Measurements from ENCODE around the gene LGR6.

The LGR6 gene

DNA sequence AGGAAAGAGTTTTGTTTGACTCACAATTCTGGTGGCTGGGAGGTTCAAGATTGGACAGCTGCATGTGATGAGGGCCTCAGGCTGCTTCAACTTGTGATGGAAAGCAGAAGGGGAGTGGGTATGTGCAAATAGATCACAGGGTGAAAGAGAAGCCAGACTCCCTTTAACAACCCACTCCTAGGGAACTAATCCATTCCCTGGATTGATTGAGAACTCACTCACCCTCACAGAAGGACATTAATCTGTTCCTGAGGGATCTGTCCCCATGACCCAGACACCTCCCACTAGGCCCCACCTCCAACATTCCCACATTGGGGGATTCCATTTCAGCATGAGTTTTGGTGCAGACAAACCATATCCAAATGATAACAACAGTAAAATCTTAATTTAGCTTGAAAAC lies 122.6 kb downstream of the LGR6 start:
- Histone ChIP-seq H3K4me1 (ENCODE audit: low read length) (no peaks in the 10 kb centered on the region), H2AFZ (ENCODE audit: low read length) (no peak overlapping the region), H3K36me3 (replicated peaks; ENCODE audit: insufficient read depth, low read length) (no peaks in the 10 kb centered on the region), H3K27ac (ENCODE audit: low read length) (no peak overlapping the region), H3K4me3 (ENCODE audit: low read length) (no peak overlapping the region), H3K9me3 (replicated peaks; ENCODE audit: insufficient read depth, low read length) (no peaks in the 10 kb centered on the region), H3F3A (ENCODE audit: insufficient read depth, low read length) (no peaks in the 10 kb centered on the region), H3K9ac (ENCODE audit: low read length) (no peak overlapping the region), H3K27me3 (replicated peaks; ENCODE audit: insufficient read depth, low read length) (no peaks in the 10 kb centered on the region), H3K79me2 (ENCODE audit: low read length) (no peaks in the 10 kb centered on the region), H3K4me2 (ENCODE audit: low read depth, low read length) (no peak overlapping the region), H3K9me2 (replicated peaks; ENCODE audit: insufficient read depth, low read length) (no peaks in the 10 kb centered on the region), H4K20me1 (ENCODE audit: insufficient read depth, low read length) (no peaks in the 10 kb centered on the region)
- no peak for DNase-seq
- no peak for TF ChIP-seq EZH2 (optimal IDR thresholded peaks at IDR 0.05; ENCODE audit: low read depth, low read length)
- TF ChIP-seq, protein P1, sequence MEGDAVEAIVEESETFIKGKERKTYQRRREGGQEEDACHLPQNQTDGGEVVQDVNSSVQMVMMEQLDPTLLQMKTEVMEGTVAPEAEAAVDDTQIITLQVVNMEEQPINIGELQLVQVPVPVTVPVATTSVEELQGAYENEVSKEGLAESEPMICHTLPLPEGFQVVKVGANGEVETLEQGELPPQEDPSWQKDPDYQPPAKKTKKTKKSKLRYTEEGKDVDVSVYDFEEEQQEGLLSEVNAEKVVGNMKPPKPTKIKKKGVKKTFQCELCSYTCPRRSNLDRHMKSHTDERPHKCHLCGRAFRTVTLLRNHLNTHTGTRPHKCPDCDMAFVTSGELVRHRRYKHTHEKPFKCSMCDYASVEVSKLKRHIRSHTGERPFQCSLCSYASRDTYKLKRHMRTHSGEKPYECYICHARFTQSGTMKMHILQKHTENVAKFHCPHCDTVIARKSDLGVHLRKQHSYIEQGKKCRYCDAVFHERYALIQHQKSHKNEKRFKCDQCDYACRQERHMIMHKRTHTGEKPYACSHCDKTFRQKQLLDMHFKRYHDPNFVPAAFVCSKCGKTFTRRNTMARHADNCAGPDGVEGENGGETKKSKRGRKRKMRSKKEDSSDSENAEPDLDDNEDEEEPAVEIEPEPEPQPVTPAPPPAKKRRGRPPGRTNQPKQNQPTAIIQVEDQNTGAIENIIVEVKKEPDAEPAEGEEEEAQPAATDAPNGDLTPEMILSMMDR (IDR thresholded peaks at IDR 0.05; ENCODE audit: low read length): no peak
- TF ChIP-seq EZH2phosphoT487 (IDR thresholded peaks at IDR 0.05; ENCODE audit: low read length): no peak

DNA sequence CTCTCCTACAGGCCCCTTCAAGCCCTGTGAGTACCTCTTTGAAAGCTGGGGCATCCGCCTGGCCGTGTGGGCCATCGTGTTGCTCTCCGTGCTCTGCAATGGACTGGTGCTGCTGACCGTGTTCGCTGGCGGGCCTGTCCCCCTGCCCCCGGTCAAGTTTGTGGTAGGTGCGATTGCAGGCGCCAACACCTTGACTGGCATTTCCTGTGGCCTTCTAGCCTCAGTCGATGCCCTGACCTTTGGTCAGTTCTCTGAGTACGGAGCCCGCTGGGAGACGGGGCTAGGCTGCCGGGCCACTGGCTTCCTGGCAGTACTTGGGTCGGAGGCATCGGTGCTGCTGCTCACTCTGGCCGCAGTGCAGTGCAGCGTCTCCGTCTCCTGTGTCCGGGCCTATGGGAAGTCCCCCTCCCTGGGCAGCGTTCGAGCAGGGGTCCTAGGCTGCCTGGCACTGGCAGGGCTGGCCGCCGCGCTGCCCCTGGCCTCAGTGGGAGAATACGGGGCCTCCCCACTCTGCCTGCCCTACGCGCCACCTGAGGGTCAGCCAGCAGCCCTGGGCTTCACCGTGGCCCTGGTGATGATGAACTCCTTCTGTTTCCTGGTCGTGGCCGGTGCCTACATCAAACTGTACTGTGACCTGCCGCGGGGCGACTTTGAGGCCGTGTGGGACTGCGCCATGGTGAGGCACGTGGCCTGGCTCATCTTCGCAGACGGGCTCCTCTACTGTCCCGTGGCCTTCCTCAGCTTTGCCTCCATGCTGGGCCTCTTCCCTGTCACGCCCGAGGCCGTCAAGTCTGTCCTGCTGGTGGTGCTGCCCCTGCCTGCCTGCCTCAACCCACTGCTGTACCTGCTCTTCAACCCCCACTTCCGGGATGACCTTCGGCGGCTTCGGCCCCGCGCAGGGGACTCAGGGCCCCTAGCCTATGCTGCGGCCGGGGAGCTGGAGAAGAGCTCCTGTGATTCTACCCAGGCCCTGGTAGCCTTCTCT lies 124.6 kb downstream of the LGR6 start:
- Histone ChIP-seq H2AFZ (ENCODE audit: low read length) (no peak overlapping the region), H3K79me2 (ENCODE audit: low read length) (no peaks in the 10 kb centered on the region), H3K27ac (ENCODE audit: low read length) (no peak overlapping the region), H3K27me3 (replicated peaks; ENCODE audit: insufficient read depth, low read length) (no peaks in the 10 kb centered on the region), H3K4me2 (ENCODE audit: low read depth, low read length) (no peak overlapping the region), H3K9me3 (replicated peaks; ENCODE audit: insufficient read depth, low read length) (no peaks in the 10 kb centered on the region), H3K36me3 (replicated peaks; ENCODE audit: insufficient read depth, low read length) (no peaks in the 10 kb centered on the region), H3K9me2 (replicated peaks; ENCODE audit: insufficient read depth, low read length) (no peaks in the 10 kb centered on the region), H3F3A (ENCODE audit: insufficient read depth, low read length) (no peaks in the 10 kb centered on the region), H4K20me1 (ENCODE audit: insufficient read depth, low read length) (no peaks in the 10 kb centered on the region), H3K4me3 (ENCODE audit: low read length) (no peak overlapping the region), H3K4me1 (ENCODE audit: low read length) (no peaks in the 10 kb centered on the region), H3K9ac (ENCODE audit: low read length) (no peak overlapping the region)
- TF ChIP-seq, protein P1 (IDR thresholded peaks at IDR 0.05; ENCODE audit: low read length): no peak
- TF ChIP-seq EZH2 (optimal IDR thresholded peaks at IDR 0.05; ENCODE audit: low read depth, low read length) (no peak), EZH2phosphoT487 (IDR thresholded peaks at IDR 0.05; ENCODE audit: low read length) (no peak)
- DNase-seq: no peak

DNA sequence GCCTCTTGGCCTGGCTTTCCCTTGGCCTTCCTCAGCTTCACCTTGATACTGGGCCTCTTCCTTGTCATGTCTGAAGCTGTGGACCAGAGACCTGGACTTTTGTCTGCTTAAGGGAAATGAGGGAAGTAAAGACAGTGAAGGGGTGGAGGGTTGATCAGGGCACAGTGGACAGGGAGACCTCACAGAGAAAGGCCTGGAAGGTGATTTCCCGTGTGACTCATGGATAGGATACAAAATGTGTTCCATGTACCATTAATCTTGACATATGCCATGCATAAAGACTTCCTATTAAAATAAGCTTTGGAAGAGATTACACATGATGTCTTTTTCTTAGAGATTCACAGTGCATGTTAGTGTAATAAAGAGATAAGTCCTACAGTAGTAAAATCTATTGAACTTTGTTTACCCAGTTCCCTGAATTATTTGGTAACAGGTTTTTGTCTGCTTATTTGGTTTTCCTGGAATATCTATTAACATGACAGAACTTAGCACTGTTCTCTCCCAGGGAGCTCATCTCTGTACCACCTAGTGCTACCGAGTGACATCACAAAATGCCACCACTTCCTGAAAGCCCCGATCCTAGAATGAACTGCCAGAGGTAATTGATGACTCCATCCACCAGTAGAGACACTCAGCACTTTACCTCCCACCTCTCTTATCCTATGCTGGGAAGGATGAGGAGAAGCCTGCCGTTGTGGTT lies 125.9 kb downstream of the LGR6 start:
- no peak overlapping the region for H3K27ac ChIP-seq (ENCODE audit: low read length)
- no peaks in the 10 kb centered on the region for H3K9me2 ChIP-seq (replicated peaks; ENCODE audit: insufficient read depth, low read length)
- no peak for DNase-seq
- H3K79me2 ChIP-seq (ENCODE audit: low read length): no peaks in the 10 kb centered on the region
- no peaks in the 10 kb centered on the region for H3K9me3 ChIP-seq (replicated peaks; ENCODE audit: insufficient read depth, low read length)
- H3F3A ChIP-seq (ENCODE audit: insufficient read depth, low read length): no peaks in the 10 kb centered on the region
- H3K27me3 ChIP-seq (replicated peaks; ENCODE audit: insufficient read depth, low read length): no peaks in the 10 kb centered on the region
- H3K4me3 ChIP-seq (ENCODE audit: low read length): no peak overlapping the region
- H3K9ac ChIP-seq (ENCODE audit: low read length): no peak overlapping the region
- TF ChIP-seq EZH2phosphoT487 (IDR thresholded peaks at IDR 0.05; ENCODE audit: low read length): no peak
- TF ChIP-seq, protein P1 (IDR thresholded peaks at IDR 0.05; ENCODE audit: low read length): no peak
- TF ChIP-seq EZH2 (optimal IDR thresholded peaks at IDR 0.05; ENCODE audit: low read depth, low read length): no peak
- no peak overlapping the region for H2AFZ ChIP-seq (ENCODE audit: low read length)
- H3K4me2 ChIP-seq (ENCODE audit: low read depth, low read length): no peak overlapping the region
- no peaks in the 10 kb centered on the region for H3K4me1 ChIP-seq (ENCODE audit: low read length)
- H4K20me1 ChIP-seq (ENCODE audit: insufficient read depth, low read length): no peaks in the 10 kb centered on the region
- H3K36me3 ChIP-seq (replicated peaks; ENCODE audit: insufficient read depth, low read length): no peaks in the 10 kb centered on the region

All from MM.1S (cell line).